GM10266 (cell line): Measurements from ENCODE around the gene SYNGR3.
"Not testable (repeated sequence)": the region's sequence is repeated elsewhere in the genome, so short reads cannot be mapped to it uniquely, and the experiment has no call there.

ENCODE experiments used
- DNase-seq: peaks from one replicate; pipeline ENCODE4 v3.0.0; 2012; ENCODE audit errors: extremely low spot score
- CTCF ChIP-seq: IDR thresholded peaks from 2 replicates; pipeline ENCODE4 v1.5.1; 2012; ENCODE audit warnings: mild to moderate bottlenecking, low read depth; ENCODE audit not compliant: control insufficient read depth, insufficient read depth; ENCODE audit errors: missing control alignments

SYNGR3 gene

DNA sequence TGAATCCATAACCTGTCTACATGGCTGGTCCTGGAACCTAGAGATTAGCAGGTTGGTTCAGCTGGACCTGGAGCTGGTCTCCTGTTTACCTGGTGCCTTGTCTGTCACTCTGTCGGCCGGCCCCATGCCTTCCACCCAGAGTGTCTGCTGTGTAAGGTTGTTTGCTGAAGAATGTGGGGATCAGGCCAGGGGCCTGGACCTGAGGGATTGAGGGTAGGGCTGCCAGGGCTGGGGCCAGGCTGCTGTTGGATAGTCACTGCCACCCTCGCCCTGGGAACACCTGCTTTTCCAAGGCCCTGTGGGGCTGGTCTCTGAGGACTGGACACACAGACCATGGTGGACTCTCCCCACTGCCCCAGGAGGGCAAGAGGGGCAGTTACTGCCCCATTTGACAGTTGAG lies 38.4 kb downstream of the SYNGR3 start:
- TF ChIP-seq CTCF, result no peak
- no peak for DNase-seq

DNA sequence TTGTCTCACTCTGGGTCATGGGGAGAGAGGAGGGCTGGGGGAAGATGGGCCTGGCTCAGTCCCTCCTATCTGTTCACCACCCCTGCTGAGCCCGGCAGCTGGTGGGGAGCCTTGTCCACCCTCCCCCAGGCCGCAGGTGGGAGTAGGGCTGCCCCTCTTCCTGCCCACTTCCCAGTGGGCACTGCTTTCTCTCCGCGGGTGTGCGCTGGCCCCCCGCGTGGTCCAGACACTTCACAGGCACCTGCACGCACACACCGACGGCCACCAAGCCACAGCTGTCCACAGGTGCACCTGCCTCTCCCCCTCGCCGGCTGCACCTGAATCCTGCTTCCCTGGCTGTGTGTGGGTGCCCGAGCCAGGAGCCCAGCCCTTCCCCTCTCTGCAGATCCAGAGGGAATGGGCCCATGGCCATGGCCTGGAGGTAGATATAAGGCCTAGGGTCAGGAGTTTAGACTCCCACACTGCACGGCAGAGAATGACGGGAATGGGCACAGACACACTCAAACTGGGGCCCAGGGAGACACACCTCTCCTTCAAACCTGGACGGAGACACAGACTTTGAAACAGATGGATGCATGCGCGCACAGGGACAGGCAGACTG lies 39.0 kb downstream of the SYNGR3 start:
- DNase-seq, result no peak

GRCh38 chr16:2029350-2029749 lies 39.6 kb downstream of the SYNGR3 start:
- TF ChIP-seq CTCF, result no peak
- no peak for DNase-seq

More for the DNA sequence above, 39.0 kb downstream of the SYNGR3 start:
- no peak for TF ChIP-seq CTCF

DNA sequence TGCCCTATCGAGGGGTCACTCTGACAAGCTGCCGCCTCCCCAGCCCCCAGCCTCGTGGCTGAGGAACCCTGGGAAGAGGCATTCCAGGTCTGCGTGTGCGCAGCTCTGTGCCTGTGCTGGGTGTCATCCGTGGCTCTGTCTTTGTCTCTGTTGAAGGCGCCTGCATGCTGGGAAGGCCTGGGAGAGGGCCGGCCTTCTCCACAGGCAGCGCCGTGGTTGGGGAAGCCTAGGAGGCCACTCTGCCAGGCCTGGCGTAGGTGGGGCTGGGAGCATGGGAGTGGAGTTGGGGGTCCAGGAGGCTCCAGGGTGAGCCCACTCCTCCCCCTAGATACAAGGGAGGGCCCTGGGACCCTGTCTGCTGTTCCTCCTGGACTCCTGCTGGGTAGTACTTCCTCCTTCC lies 40.3 kb downstream of the SYNGR3 start:
- TF ChIP-seq CTCF, result no peak
- DNase-seq, result no peak

GRCh38 chr16:2031081-2031577 lies 41.4 kb downstream of the SYNGR3 start:
- no peak for DNase-seq
- no peak for TF ChIP-seq CTCF

DNA sequence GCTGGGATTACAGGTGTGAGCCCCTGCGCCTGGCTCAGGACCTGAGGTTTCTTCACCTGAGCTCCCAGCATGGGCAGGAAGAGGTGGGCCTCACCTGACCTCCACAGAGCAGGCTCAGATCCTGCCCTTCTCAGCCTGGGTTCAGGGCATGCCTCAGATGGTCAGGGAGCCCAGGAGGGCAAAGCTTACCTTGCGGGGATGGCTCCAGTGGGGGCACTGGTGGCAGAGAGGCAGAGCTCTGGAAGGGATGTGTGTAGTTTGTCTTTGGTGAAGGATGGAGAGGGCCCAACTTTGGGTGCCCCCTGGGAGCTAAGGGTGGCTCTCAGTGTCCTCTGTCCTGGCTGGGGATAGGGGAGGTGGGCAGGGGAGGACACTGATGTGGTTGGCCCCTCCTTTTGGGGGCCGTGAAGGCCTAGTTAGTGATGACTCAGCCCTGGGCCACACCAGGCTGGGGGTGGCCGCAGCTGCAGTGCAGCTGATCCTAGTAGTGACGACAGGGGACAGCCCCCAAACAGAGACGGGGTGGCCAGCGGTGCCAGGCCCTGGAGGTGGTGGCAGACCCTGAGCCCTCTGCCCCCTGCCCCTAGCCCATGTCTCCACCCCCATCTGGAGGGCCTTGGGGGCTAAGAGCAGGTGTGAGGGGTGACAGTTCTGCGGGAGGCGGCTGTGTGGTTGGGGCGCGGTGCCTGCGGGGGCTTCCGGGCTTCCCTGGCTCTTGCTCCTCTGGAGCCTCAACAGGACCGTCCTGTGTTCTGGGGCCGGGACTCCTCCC lies 42.7 kb downstream of the SYNGR3 start:
- no peak for TF ChIP-seq CTCF
- DNase-seq, result no peak

DNA sequence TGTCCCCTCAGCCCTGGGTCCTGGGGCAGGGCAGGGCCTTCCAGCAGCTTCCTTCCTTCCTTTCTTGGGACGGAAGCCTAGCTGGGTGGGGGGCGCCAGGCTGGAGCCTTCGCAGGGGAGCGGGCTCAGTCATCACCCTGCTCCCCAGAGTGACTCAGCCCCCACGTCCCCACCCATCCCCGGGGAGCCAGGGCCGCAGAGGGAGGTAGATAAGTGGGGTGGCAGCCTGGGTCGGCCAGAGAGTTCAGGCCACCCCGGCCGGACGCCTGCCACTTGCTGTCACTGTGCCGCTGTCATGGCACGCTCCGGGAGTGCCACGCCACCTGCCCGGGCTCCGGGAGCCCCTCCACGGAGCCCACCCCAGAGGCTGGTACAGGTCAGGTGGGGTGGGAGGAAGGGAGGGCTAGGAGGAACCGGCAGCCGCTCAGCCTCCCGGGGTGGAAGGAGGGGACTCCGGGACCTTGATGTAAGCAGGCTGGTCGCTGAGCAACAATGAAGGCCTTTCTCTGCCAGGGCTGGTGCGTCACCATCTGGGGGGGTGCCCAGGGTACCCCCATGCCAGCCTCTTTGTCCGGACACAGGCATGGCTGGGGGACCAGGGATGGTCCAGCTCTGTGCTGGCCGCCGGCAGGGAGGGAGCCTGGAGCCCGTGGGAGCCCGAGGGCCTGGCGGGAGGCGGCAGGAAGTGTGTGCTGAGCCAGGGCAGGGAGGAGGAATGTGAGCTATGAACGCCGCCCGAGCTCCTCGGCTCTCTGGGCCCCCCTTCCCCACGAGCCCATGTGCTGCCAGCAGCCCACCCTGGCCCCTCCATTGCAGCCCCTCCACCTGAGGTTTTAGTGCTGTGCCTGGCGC lies 43.5 kb downstream of the SYNGR3 start:
- DNase-seq, result no peak
- no peak for TF ChIP-seq CTCF

DNA sequence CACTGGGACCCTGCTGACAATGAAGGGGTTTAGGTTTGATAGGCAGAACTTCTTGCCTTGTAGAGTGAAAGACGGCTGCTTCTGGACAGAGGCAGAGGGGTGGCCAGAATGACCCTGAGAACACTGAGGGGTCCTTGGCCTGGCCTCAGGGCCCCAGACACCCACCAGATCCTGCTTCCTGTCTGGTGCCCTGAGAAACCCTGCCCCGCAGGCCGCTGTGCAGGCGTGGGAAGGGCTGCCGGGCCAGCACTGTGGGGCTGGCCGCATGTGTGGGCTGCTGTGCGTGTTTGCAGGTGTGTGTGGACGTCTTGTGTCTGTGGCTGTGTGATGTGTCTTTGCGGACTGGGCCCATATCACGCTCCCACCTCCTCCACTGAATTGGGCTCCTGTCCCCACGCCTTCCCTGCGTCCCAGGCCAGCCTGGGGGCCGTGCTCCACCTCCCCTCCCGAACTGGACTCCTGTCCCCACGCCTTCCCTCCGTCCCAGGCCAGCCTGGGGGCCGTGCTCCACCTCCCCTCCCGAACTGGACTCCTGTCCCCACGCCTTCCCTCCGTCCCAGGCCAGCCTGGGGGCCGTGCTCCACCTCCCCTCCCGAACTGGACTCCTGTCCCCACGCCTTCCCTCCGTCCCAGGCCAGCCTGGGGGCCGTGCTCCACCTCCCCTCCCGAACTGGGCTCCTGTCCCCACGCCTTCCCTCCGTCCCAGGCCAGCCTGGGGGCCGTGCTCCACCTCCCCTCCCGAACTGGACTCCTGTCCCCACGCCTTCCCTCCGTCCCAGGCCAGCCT lies 44.3 kb downstream of the SYNGR3 start:
- DNase-seq, result not testable (repeated sequence)
